HCT116 (cell line): ENCODE data around the gene EGFR.

Source experiments
- CEBPB ChIP-seq: IDR thresholded peaks from 2 replicates; pipeline ENCODE4 v1.6.1; 2012; ENCODE audit warnings: low read depth
- CTCF ChIP-seq, 3 experiments: fragments of 200-600 bp in 1 of 3; sonication (generic) in 1 of 3; IDR thresholded peaks in 2 of 3; conservative IDR thresholded peaks in 1 of 3; 2 replicates each; pipeline ENCODE4 v1.5.1; 2012 to 2017; ENCODE audit warnings: low read depth in 2 of 3, low read length in 2 of 3, antibody characterized with exemption in 1 of 3, borderline replicate concordance in 1 of 3, control low read depth in 1 of 3, mild to moderate bottlenecking in 1 of 3, mixed read lengths in 1 of 3, mixed run types in 1 of 3, moderate library complexity in 1 of 3; ENCODE audit not compliant: insufficient read depth in 1 of 3
- EGR1 ChIP-seq: IDR thresholded peaks from 2 replicates; pipeline ENCODE4 v1.6.1; 2012; ENCODE audit warnings: low read depth
- POLR2A ChIP-seq: IDR thresholded peaks from 2 replicates; pipeline ENCODE4 v1.7.0; 2011; ENCODE audit warnings: borderline replicate concordance; ENCODE audit not compliant: insufficient read depth, insufficient read length; ENCODE audit errors: extremely low read depth
- POLR2AphosphoS5 ChIP-seq: IDR thresholded peaks from 2 replicates; pipeline ENCODE4 v1.6.1; 2011; ENCODE audit warnings: mild to moderate bottlenecking, low read depth, low read length, moderate library complexity
- RAD21 ChIP-seq: IDR thresholded peaks from 2 replicates; pipeline ENCODE4 v1.6.1; 2012; ENCODE audit warnings: low read depth, mild to moderate bottlenecking
- SIN3A ChIP-seq: IDR thresholded peaks from 2 replicates; pipeline ENCODE4 v1.6.1; 2012; ENCODE audit warnings: low read depth

- TF ChIP-seq CTCF (IDR thresholded peaks at IDR 0.05 in 2 of 3, conservative IDR thresholded peaks at IDR 0.05 in 1 of 3; ENCODE audit: borderline replicate concordance in 1 of 3, insufficient read depth in 1 of 3, low read depth in 2 of 3, low read length in 2 of 3) (no peak), EGR1 (no peak), CEBPB (no peak), POLR2AphosphoS5 (no peak), SIN3A (no peak), RAD21 (no peak), POLR2A (no peak)
These were observed 220.6 kb downstream of the EGFR start for GRCh38 chr7:55239406-55239805.
